ENCODE results near the gene TM4SF4. TPM values are rescaled to one million over a fixed set of nuclear protein-coding genes. Genes with fewer than 3 reads are reported as not detected.

TM4SF4 gene
- total and polyA plus RNA-seq, 2 of the 8 experiments (the other 6 are each of a cell fraction or from before 2014, with no cell fraction given), result not detected

GRCh38 chr3:149516920-149517319, 42.4 kb downstream of the TM4SF4 start (continued):
- TF ChIP-seq, protein P1, sequence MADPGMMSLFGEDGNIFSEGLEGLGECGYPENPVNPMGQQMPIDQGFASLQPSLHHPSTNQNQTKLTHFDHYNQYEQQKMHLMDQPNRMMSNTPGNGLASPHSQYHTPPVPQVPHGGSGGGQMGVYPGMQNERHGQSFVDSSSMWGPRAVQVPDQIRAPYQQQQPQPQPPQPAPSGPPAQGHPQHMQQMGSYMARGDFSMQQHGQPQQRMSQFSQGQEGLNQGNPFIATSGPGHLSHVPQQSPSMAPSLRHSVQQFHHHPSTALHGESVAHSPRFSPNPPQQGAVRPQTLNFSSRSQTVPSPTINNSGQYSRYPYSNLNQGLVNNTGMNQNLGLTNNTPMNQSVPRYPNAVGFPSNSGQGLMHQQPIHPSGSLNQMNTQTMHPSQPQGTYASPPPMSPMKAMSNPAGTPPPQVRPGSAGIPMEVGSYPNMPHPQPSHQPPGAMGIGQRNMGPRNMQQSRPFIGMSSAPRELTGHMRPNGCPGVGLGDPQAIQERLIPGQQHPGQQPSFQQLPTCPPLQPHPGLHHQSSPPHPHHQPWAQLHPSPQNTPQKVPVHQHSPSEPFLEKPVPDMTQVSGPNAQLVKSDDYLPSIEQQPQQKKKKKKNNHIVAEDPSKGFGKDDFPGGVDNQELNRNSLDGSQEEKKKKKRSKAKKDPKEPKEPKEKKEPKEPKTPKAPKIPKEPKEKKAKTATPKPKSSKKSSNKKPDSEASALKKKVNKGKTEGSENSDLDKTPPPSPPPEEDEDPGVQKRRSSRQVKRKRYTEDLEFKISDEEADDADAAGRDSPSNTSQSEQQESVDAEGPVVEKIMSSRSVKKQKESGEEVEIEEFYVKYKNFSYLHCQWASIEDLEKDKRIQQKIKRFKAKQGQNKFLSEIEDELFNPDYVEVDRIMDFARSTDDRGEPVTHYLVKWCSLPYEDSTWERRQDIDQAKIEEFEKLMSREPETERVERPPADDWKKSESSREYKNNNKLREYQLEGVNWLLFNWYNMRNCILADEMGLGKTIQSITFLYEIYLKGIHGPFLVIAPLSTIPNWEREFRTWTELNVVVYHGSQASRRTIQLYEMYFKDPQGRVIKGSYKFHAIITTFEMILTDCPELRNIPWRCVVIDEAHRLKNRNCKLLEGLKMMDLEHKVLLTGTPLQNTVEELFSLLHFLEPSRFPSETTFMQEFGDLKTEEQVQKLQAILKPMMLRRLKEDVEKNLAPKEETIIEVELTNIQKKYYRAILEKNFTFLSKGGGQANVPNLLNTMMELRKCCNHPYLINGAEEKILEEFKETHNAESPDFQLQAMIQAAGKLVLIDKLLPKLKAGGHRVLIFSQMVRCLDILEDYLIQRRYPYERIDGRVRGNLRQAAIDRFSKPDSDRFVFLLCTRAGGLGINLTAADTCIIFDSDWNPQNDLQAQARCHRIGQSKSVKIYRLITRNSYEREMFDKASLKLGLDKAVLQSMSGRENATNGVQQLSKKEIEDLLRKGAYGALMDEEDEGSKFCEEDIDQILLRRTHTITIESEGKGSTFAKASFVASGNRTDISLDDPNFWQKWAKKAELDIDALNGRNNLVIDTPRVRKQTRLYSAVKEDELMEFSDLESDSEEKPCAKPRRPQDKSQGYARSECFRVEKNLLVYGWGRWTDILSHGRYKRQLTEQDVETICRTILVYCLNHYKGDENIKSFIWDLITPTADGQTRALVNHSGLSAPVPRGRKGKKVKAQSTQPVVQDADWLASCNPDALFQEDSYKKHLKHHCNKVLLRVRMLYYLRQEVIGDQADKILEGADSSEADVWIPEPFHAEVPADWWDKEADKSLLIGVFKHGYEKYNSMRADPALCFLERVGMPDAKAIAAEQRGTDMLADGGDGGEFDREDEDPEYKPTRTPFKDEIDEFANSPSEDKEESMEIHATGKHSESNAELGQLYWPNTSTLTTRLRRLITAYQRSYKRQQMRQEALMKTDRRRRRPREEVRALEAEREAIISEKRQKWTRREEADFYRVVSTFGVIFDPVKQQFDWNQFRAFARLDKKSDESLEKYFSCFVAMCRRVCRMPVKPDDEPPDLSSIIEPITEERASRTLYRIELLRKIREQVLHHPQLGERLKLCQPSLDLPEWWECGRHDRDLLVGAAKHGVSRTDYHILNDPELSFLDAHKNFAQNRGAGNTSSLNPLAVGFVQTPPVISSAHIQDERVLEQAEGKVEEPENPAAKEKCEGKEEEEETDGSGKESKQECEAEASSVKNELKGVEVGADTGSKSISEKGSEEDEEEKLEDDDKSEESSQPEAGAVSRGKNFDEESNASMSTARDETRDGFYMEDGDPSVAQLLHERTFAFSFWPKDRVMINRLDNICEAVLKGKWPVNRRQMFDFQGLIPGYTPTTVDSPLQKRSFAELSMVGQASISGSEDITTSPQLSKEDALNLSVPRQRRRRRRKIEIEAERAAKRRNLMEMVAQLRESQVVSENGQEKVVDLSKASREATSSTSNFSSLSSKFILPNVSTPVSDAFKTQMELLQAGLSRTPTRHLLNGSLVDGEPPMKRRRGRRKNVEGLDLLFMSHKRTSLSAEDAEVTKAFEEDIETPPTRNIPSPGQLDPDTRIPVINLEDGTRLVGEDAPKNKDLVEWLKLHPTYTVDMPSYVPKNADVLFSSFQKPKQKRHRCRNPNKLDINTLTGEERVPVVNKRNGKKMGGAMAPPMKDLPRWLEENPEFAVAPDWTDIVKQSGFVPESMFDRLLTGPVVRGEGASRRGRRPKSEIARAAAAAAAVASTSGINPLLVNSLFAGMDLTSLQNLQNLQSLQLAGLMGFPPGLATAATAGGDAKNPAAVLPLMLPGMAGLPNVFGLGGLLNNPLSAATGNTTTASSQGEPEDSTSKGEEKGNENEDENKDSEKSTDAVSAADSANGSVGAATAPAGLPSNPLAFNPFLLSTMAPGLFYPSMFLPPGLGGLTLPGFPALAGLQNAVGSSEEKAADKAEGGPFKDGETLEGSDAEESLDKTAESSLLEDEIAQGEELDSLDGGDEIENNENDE (IDR thresholded peaks at IDR 0.05; ENCODE audit: insufficient replicate concordance, low read length), result no peak
- no peak for TF ChIP-seq POLR2AphosphoS5 (IDR thresholded peaks at IDR 0.05; ENCODE audit: low read depth, low read length)
- no peak for TF ChIP-seq HDAC6 (IDR thresholded peaks at IDR 0.05; ENCODE audit: low read depth, low read length)

All from H1 (cell line).